ENCODE measurements around the gene KIAA1328.

DNA sequence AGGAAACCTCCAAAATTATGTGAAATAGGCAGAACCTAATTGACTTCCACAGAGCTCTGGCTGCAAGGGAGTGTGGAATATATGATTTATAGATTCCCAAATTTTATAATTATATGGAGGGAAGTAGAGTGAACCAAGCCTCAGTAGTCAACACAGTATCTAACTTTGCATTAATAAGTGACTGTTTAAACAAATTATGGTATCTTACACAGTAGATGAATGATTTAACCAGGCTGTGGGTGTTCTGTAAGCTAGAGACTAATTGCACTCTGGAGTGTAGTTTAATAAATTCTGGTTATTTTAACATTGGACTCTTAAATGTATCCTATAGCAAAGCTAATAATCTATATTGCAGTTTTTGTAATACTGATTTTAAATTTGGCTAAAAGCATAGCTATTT is 183.5 kb downstream of the KIAA1328 start:
- no peak for TF ChIP-seq POLR2A (IDR thresholded peaks at IDR 0.05; ENCODE audit: low read depth)
- TF ChIP-seq, protein P1, sequence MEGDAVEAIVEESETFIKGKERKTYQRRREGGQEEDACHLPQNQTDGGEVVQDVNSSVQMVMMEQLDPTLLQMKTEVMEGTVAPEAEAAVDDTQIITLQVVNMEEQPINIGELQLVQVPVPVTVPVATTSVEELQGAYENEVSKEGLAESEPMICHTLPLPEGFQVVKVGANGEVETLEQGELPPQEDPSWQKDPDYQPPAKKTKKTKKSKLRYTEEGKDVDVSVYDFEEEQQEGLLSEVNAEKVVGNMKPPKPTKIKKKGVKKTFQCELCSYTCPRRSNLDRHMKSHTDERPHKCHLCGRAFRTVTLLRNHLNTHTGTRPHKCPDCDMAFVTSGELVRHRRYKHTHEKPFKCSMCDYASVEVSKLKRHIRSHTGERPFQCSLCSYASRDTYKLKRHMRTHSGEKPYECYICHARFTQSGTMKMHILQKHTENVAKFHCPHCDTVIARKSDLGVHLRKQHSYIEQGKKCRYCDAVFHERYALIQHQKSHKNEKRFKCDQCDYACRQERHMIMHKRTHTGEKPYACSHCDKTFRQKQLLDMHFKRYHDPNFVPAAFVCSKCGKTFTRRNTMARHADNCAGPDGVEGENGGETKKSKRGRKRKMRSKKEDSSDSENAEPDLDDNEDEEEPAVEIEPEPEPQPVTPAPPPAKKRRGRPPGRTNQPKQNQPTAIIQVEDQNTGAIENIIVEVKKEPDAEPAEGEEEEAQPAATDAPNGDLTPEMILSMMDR (IDR thresholded peaks at IDR 0.05) = no peak
- no peak for TF ChIP-seq POLR2AphosphoS5 (IDR thresholded peaks at IDR 0.05)
- TF ChIP-seq EP300 (IDR thresholded peaks at IDR 0.05) = no peak
